ENCODE measurements around the gene MEPCE.

MEPCE gene

GRCh38 chr7:100407285-100408180, 22.1 kb upstream of the MEPCE start:
- peak; percentile 78 for DNase-seq

- no peak for DNase-seq
These were observed 18.5 kb upstream of the MEPCE start for GRCh38 chr7:100411101-100411500.

GRCh38 chr7:100413346-100413745, 16.3 kb upstream of the MEPCE start:
- DNase-seq = no peak

GRCh38 chr7:100413889-100414288, 15.7 kb upstream of the MEPCE start:
- no peak for DNase-seq

GRCh38 chr7:100415448-100415847, 14.2 kb upstream of the MEPCE start:
- no peak for DNase-seq

- DNase-seq = no peak
These were observed 10.5 kb upstream of the MEPCE start for GRCh38 chr7:100418930-100419659.

- DNase-seq = no peak
These were observed 9.9 kb upstream of the MEPCE start for GRCh38 chr7:100419660-100420226.

- no peak for DNase-seq
These were observed 6.3 kb upstream of the MEPCE start for GRCh38 chr7:100423315-100423714.

- no peak for DNase-seq
These were observed 4.3 kb upstream of the MEPCE start for GRCh38 chr7:100425347-100425746.

- DNase-seq = no peak
These were observed 3.1 kb upstream of the MEPCE start for GRCh38 chr7:100426516-100426915.

GRCh38 chr7:100427762-100428198, 1.9 kb upstream of the MEPCE start:
- DNase-seq = no peak

GRCh38 chr7:100428199-100428966, 1.2 kb upstream of the MEPCE start, which contains the start of gene ZCWPW1:
Gene ZCWPW1 (minus strand): TSS chr7:100428703. CDS start chr7:100420649, 8,054 bp downstream.
- DNase-seq = peak; percentile 98

- DNase-seq = peak; percentile 100
These were observed 529 bp upstream of the MEPCE start for GRCh38 chr7:100428967-100429636.

- DNase-seq = peak; percentile 55
These were observed 1.1 kb downstream of the MEPCE start for GRCh38 chr7:100430493-100431285.

- no peak for DNase-seq
These were observed 1.7 kb downstream of the MEPCE start for GRCh38 chr7:100431286-100431735.

- no peak for DNase-seq
These were observed 2.4 kb downstream of the MEPCE start for GRCh38 chr7:100432053-100432452.

- DNase-seq = no peak
These were observed 3.1 kb downstream of the MEPCE start for GRCh38 chr7:100432621-100433275.

GRCh38 chr7:100433276-100433591, 3.6 kb downstream of the MEPCE start:
- no peak for DNase-seq

GRCh38 chr7:100433592-100434296, 4.1 kb downstream of the MEPCE start:
- DNase-seq = no peak
